Endometrium (tissue), 2 donors: Measurements from ENCODE around the gene SUMO3.

ENCODE experiments used
- FAIRE-seq: peaks from 2 replicates; lab custom pipeline; 2012; peaks lifted over from hg19 to GRCh38; lab: Jason Lieb, UNC
- donor health status: control.
- donor health status: control.

SUMO3 gene

DNA sequence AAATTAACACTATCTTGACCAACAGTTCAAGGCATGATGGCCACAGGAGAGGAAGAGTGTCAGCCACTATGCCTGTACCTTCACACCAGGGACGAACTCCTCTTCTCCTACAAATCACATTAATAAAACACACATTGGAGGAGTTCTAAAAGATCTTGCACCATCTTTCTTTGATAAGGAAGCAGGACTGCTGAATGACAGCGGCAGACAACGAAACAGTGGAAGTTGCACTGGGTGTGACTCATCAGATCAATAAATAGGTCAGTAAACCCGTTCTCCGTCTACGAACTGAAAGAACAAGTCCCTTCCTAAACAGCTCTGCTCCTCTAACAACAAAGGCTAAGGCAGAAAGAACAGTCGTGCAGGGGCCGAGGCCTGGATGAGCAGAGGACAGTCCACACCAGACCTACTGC is 39.4 kb downstream of the SUMO3 start:
- FAIRE-seq, result no peak

DNA sequence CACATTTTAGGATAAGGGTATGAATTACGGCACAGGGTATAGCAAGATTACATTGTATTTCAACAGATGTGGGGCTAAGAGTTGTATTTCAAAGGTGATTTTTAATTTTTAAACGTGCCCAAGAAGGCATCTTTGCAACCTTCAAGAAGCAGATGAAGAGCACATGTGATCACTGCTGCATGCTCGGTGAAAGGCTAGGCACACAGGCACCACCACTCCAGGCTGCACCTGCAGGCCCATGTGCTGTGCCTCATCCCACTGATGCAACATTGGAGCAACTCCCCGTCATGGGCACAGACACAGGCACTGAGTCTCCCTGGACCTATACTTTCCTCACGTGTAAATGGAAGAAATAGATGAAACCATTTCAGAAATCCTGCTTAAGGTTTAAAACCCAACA is 39.8 kb downstream of the SUMO3 start:
- no peak for FAIRE-seq

DNA sequence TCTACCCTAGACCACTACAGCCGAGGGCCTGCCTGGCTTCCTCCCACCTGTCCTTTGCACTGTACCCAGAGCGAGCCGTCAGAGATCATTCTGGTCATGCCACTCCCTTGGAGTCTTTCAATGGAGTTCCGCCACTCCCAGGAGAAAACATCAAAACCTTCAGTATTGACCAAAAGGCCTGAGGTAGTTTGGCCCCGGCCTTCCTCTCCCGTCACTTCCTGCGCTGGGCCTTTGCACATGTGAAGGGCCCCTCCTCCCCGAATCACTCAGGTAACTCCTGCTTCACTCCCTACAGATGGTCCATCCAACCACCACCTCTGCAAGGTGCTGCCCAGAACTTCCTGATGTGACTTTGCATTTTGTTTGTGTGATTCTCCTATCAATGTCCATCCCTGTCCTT is 42.9 kb downstream of the SUMO3 start:
- FAIRE-seq, result no peak

DNA sequence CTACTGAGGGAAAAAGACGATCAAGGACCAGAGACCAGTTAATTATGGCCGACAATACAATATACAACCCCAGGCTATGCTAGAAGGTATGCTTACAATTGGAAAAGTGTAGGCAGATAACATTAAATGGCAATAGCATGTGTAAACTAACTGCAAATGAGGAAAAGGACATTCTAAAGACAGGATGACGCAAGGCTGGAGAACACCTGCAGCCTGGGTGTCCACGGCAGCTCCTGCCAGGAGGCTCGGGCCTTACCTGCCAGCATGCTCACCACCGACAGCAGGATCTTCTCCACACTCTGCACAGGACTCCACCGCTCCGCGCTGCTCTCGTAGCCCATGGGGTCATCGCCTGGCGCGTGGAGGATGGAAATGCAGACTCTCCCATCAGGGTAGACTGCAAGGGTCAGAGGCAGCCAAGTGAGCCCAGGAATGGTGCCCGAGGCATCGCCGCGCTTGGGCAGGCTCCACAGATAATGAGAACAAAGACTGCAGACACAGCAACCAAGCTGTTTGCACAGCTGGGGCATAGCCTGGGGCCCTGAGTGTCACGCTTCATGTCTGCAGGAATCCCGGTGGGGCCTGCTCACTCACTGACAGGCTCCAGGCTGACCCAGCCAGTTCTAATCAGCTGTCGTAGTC is 44.5 kb downstream of the SUMO3 start:
- no peak for FAIRE-seq

DNA sequence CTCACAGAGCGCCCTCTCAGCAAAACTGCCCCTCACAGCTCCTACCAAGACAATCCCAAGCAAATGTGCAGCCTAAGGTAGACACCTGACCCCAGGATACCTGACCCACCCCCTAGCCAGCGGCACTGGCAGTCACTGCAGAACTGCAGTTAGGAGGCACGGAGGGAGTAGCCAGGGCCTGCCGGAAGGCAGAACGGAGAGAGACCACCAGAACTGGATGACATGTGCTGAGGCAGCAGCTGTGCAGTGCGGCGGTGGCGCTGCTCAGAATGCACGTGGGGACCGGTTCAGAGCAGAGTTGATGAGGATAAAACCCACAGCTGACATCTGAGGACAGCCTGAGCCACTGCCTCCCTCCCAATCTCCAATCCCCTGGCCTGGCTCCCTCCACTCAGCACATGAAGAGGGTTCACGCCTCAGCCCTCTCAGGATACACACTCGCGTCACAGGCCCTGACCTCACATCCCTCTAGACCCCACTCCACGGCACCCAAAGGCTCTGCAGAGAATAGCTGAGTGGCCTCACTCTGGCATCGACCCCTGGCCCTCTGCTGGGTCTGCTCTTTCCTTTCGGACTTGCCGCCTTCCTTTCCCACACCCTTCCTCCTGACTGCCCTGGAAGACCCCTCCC is 45.9 kb downstream of the SUMO3 start:
- FAIRE-seq, result no peak

DNA sequence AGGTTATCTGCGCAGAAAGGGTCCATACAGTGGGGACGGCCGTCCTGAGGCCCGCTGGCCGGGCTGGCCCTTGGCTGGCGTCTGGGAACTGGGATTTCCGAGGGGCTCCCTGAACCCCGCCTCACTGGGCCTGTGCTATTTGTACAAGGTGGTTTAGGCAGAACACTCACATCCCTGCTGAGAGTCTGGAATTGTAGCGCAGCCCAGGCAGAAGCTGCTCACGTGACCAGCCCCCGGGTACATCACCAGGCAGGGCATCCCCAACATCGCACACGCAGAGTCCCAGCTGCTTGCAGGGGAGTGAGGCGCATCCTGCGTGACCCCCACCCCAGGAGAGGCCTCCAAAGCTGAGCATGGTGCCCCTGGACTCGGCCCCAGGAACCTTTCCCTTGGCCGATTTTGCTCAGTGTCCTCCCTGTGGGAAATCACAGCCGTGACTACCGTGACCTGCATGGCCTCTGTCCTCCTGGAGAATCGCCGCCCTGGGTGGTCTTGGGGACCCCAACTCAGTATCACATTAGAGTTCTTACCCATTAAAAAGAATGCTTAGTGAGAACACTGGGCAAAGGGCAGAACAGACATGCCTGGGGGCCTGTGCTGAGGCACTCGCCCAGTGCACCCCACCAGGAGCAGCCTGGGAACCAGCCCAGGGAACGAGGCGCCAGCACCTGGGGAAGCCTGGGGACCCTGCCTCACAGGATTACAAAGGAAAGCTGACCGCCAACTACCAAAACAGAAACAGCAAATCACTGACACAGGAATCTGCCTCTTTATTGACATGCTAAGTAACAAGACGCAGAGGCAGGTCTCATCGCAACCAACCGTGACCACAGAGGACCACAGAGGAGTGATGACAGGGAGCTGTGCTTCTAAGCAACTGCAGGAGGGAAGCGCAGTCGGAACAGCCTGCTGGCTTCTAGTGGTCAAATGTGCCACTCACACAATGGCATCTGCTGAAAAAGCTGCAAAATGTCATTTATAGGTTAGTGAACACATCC is 49.7 kb downstream of the SUMO3 start:
- FAIRE-seq, result no peak

DNA sequence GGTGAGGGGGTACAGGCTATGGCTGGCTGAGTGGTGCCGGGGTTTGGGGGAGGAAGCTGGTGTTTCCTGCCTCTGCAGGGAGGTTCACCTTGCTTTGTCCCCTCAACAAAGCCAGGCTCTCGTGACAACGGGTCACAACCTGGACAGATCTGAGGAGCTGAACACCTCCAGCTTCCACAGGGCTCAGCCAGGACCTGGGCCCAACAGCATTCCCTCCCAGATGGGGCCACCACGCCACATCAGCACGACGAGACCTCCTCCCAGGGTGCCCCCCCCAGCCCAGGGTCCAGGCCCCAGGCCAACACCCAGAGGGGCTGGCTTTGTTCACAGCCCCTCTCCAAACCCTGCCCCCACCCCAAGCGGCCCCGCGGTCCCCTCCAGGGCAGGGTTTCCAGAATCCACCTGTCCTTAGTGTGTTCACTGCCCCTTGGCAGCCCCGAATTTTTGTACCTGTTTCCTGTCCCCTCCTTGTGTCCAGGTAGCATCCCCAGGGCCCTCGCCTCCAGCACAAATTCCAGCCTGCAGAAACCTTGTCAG is 51.0 kb downstream of the SUMO3 start:
- no peak for FAIRE-seq

DNA sequence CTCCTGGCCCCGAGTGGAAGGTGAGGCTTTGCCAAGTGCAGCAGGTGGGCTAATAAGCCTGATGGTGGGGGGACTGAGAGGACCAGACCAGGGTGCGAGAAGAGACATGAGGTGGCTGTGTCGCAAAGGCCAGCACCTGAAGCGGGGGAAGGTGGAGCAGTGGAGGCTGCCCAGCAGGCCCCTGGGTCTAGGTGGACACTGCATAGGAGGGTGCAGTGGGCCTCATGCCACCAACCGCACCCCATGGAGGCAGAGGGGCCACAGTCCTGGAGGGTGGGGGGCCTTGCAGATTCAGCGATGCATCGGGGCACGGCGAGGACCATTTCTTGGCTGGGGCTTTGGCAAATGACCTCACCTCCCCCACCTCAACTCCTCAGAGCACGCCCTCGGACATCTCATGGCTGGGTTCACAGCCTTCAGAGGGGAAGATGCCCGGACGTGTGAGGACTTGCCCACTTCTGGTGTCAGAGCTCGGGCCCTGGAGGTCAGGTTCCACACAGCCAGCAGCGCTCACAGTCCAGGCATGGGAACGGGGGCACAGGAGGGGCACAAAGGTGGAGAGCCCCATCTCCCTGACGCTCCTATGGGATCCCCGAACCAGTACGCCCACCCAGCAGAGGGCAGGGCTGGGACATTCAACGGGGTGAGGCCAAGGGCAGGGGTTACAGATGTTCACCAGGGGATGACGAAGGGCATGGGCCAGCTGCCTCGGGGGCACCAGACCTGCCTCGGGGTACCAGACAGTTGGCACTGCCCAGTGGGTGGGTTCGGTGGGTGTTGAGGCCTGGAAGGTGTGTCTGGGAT is 51.6 kb downstream of the SUMO3 start:
- no peak for FAIRE-seq

DNA sequence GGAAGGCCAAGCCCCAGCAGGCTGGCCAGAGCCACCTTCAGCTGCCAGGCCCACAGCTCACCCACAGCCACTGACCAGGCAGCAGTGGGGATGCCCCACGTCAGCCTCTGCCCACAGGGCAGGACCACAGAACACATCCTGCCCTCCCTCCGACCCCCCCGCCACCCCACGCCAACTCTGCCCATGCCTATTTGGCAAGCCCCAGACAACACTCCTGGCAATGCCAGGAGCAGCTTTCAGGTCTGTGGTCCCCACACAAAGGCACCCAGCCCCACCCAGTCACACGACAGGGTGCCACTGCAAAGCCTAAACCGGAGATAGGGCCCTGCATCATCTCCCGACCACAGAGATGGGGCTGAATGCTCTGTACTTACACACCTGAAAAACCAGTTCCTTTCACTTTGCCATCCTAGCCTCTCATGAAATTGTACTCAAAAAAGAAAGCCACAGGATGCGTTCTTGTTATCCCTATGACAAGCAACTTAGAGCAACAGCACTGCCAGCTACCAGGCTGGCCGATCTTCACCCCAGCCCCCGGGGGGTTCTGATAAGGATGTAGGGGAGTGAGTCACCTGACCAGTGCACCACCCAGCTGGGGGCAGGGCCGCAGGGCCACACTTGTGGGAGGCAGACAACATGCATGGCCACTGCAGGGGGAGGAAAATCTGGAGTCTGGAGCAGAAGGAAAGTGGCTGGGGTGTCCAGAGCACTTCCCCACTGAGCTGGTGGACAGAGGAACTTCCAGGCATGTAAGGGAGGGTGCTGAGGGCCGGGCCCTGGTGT is 52.4 kb downstream of the SUMO3 start:
- FAIRE-seq, result no peak

DNA sequence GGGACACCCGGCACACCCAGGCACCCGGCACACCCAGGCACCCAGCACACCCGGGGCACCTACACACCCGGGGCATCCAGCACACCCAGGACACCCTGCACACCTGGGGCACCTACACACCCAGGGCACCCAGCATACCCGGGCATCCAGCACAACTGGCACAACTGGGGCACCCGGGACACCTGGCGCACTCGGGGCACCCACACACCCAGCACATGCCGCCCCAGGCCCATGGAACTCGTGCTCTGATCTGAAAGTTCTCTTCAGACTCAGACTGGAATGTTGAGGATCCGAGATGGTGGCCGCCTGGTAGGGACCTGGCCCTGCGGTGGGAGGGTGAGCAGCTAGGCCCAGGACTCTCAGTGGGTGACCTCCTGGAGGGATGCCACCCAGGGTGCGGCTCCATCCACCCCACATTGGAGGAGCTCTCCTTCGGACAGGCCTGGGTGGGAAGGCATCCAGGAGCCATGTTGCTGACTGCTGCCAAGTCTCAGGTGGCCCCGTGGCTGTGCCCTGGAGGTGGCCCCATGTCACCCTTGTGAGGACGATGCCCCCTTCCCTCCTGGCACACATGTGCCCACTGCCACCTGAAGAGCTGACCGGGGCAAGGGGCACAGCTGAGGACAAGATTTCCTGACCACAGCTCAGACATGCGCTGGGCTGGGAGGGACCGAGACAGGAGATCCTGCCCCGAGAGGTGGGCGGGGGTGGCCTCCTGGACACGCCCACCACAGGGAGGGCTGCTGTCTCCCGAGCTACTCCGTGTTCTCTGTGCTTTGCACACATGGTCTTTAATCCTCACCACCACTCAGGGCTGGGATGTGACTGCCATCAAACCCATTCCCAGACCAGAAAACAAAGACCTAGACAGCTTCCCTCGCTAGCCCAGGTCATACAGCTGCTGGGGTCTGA is 53.3 kb downstream of the SUMO3 start:
- FAIRE-seq, result no peak

DNA sequence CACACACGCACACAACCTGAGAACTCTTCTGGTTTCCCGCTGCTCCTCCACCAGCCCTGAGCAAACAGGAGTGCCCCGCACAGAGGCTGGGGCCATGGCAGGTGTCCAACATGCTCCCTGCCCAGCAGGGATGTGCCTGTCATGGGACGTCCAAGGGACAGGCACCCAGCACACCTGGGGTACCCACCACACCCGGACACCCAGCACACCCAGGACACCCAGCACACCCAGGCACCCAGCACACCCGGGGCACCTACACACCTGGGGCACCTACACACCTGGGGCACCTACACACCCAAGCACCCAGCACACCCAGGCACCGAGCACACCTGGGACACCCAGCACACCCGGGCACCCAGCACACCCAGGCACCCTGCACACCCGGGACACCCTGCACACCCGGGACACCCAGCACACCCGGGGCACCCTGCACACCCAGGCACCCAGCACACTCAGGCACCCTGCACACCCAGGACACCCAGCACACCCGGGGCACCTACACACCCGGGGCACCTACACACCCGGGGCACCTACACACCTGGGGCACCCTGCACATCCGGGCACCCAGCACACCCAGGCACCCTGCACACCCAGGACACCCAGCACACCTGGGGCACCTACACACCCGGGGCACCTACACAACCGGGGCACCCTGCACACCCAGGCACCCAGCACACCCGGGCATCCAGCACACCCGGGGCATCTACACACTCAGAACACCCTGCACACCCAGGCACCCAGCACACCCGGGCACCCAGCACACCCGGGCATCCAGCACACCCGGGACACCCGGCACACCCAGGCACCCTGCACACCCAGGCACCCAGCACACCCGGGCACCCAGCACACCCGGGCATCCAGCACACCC is 54.2 kb downstream of the SUMO3 start:
- FAIRE-seq, result no peak

DNA sequence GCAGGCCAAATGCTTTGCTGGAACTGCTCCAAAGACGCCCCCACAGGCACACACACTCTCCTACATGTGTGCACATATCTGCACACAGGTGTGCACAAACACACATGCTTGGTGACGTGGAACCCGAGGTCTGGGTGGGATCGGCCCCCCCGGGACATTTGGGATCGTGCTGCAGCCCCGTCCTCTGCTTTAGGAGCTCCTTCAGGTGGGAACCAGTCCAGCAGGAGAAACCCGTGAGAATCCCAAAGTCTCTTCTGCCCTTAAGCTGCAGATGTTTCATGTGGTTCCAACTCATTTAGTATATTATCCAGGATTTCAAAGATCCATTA is 54.8 kb downstream of the SUMO3 start:
- FAIRE-seq, result no peak

DNA sequence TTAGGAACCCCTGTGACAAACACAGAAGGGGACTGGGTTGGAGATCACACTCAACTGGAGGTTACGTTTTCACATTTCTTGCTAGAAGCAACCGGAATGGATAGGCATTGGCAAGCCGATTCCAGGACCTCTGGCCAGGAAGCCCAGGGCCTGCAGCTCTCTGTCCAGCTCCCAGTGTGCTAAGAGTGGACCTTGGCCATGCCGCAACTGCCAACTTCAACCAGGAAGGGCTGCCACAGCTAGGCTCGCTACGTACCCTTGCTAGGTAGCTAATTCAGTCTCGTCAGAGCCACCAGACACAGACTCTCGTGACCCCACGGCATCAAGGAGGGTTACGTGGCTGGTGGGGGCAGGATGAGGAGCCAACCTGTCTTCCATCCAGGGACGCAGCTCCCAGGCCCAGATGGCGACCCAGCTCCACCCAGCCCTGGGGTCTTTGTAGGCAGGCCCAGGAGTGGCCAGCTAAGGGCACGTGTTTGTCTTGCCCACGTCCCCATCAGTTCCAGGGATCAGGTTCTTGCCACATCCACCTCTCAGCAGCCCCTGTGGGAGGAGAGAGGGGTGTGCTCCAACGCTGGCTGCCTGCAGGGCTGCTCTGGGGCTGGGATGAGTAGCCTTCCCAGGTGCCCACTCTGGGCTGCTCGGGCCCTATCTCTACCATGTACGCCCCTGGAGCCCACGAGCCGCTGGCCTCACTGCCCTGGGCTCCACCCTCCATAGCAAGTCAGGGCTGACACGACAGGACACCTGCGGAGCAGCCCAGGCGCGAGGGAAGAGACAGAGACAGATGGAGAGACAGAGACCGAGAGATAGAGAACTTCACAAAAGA is 55.4 kb downstream of the SUMO3 start:
- FAIRE-seq, result no peak

DNA sequence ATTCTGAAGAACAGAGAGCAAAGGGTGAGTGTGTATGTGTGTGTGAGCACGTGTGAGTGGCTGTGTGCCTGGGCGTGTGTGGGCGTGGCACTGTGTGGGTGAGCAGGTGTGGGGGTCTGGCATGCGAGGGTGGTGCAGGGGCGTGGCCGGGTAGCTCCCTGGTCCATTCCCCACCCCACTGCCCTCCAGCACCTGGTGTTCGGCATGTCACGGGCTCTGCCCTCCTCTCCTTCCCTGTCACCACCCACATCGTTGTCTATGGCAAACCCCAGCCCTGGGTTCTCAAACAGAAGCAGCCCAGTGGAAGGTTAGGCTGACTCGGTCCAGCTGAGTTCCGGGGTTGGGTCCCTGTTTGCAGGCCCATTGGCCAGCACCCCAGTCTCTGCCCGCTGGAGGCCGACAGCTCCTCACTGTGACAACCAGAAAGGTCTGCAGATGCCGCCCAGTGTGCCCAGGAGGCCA is 56.1 kb downstream of the SUMO3 start:
- no peak for FAIRE-seq

DNA sequence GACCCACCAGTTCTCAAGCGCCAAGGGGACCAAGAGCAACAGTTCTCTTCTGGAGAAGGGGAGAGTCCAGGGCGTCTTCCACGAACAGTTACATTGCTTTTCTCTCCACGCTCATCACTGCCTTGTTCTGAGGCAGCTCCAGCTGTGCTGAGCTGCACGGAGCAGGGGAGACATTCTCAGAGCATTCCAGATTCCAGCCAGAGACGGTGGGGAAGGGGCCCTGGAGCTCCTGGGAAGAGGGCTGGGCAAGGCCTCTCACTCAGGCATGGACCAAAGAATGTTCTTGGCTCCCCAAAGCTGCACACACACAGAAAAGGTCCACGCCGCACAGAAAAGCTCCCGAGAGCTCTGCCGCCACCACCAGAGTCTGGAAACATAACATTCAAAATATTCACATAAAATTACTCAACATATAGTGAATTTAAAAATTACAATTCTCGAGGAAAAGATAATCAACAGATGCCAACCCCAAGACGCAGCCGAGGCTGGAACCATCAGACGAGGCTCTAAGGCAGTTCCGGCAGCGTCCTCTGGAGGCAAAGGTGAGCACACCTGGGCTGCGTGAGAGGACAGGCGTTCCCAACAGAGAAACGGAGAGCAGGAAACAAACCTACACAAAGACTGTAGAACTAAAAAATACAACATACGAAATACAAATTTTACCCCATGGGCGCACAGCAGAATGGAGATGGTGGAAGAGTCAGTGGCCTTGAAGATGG is 56.7 kb downstream of the SUMO3 start:
- no peak for FAIRE-seq

DNA sequence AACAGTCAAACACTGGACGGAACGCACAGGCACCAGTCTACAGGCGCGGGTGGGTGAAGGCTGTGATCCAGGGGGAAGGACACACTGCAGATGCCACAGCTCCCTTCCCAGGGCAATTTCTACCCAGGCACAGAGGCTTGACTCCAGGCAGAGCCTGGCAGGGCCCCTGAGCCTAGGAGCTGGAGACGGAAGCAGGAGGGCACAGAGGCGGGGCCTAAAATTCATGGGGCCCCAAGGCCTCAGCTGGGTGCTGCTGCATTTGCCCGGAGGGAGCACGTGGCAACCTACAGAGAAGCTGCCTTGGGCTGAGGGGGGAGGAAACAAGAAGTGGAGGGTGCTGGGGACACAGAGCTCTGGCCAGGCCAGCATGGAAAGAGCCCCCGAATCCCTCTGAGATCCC is 57.5 kb downstream of the SUMO3 start:
- no peak for FAIRE-seq

DNA sequence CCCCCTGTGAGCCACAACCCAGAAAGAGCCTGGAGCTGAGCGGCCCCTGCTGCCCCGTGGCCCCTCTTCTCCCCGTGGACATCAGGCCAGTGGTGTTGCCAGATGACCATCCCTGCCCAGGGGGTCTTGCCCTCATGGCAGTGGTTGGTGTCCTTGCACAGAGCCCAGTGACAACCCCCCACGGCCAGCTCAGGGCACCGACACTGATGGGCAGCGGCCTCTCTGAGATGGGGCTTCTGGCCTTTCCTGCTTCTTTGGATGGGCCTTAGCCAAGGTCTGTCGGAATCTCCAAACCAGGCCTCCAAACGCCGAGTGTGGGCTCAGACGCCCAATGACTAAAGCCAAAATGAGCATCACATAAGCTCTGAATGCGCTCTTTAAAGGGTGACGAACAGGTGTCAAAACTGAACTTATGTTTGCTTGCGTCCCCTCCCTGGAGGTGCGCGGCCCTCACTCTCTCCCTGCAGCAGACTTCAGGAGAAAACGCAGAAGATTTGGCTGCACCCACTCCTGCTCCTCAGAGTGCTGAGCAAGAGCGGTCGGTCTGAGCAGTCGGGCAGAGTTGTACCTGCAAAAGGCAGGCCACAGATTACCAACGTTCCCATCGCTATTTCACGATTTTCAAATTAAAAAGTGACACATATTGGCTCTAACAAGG is 58.1 kb downstream of the SUMO3 start:
- no peak for FAIRE-seq
